Effector CD4-positive, alpha-beta T cell (primary cell): ENCODE measurements around the gene SLC12A8.

ENCODE experiments used
- DNase-seq: peaks from one replicate; pipeline ENCODE4 v3.0.0-alpha.2; 2020

The SLC12A8 gene

GRCh38 chr3:125072749-125073389, 139.7 kb downstream of the SLC12A8 start:
- no peak for DNase-seq

GRCh38 chr3:125072301-125072700, 140.2 kb downstream of the SLC12A8 start:
- no peak for DNase-seq

GRCh38 chr3:125069968-125070745, 142.4 kb downstream of the SLC12A8 start:
- no peak for DNase-seq

- DNase-seq = no peak
Measured at GRCh38 chr3:125069452-125069851, 143.1 kb downstream of the SLC12A8 start.

- DNase-seq = no peak
Measured at GRCh38 chr3:125068265-125068664, 144.3 kb downstream of the SLC12A8 start.

GRCh38 chr3:125067225-125067624, 145.3 kb downstream of the SLC12A8 start:
- DNase-seq = no peak

- DNase-seq = no peak
Measured at GRCh38 chr3:125062904-125063618, 149.5 kb downstream of the SLC12A8 start.

GRCh38 chr3:125061646-125062045, 150.9 kb downstream of the SLC12A8 start:
- no peak for DNase-seq

GRCh38 chr3:125061170-125061569, 151.4 kb downstream of the SLC12A8 start:
- DNase-seq = no peak

- DNase-seq = no peak
Measured at GRCh38 chr3:125059488-125060245, 152.9 kb downstream of the SLC12A8 start.

GRCh38 chr3:125058959-125059358, 153.6 kb downstream of the SLC12A8 start:
- DNase-seq = no peak

GRCh38 chr3:125058529-125058928, 154.0 kb downstream of the SLC12A8 start:
- no peak for DNase-seq

- no peak for DNase-seq
Measured at GRCh38 chr3:125057186-125057850, 155.2 kb downstream of the SLC12A8 start.

- peak; percentile 65 for DNase-seq
Measured at GRCh38 chr3:125055913-125056745, 156.4 kb downstream of the SLC12A8 start, which contains the start of gene HEG1. HEG1 (minus strand) TSS chr3:125055997; CDS start chr3:125055890, 107 bp downstream.

- DNase-seq = no peak
Measured at GRCh38 chr3:125055331-125055912, 157.1 kb downstream of the SLC12A8 start.

GRCh38 chr3:125054449-125055329, 157.9 kb downstream of the SLC12A8 start:
- DNase-seq = no peak

- DNase-seq = no peak
Measured at GRCh38 chr3:125054062-125054448, 158.5 kb downstream of the SLC12A8 start.

GRCh38 chr3:125053304-125053699, 159.2 kb downstream of the SLC12A8 start:
- no peak for DNase-seq

- DNase-seq = no peak
Measured at GRCh38 chr3:125052624-125053303, 159.8 kb downstream of the SLC12A8 start.
